Stomach (tissue), 9 donors: Measurements from ENCODE around the gene ALDH1A1. TPM values are rescaled to one million over a fixed set of nuclear protein-coding genes. Genes with fewer than 3 reads are reported as not detected.

Experiments used
- DNase-seq, 2 donors: peaks; one replicate each; pipeline versions ENCODE4 v3.0.0 to v3.0.0-alpha.2; 2013 to 2019
- H3K27ac ChIP-seq, 5 donors: fragments of 200-600 bp in 4 of 5; sonication (generic) in 4 of 5; one replicate each; pipeline ENCODE4 v1.5.1; 2013 to 2019; ENCODE audit warnings: mild to moderate bottlenecking in 1 of 5, moderate library complexity in 1 of 5
- H3K27me3 ChIP-seq, 3 donors: fragments of 200-600 bp; sonication (generic); one replicate each; pipeline ENCODE4 v1.5.1; 2017 to 2019; ENCODE audit warnings: mixed run types in 1 of 3
- H3K36me3 ChIP-seq, 4 donors: fragments of 200-600 bp; sonication (generic); 1 replicate in 3 of 4; 2 replicates in 1 of 4; pipeline ENCODE4 v1.5.1; 2016 to 2019
- H3K4me1 ChIP-seq, 4 donors: fragments of 200-600 bp; sonication (generic); one replicate each; pipeline ENCODE4 v1.5.1; 2016 to 2019
- H3K4me3 ChIP-seq, 4 donors: fragments of 200-600 bp; sonication (generic) in 3 of 4; one replicate each; pipeline ENCODE4 v1.5.1; 2016 to 2019; ENCODE audit warnings: mild to moderate bottlenecking in 1 of 4
- H3K9me3 ChIP-seq, 4 donors: fragments of 200-600 bp; sonication (generic); one replicate each; pipeline ENCODE4 v1.5.1; 2016 to 2019
- EP300 ChIP-seq: sonication (generic); formaldehyde crosslinking; IDR thresholded peaks from one replicate; pipeline ENCODE4 v1.6.1; 2017; ENCODE audit warnings: antibody characterized with exemption
- POLR2A ChIP-seq, 4 donors: fragments of 450-650 bp; IDR thresholded peaks; one replicate each; pipeline ENCODE4 v1.6.1; 2016; ENCODE audit warnings: antibody characterized with exemption in 4 of 4, control low read depth in 2 of 4, mild to moderate bottlenecking in 1 of 4, moderate library complexity in 1 of 4
- POLR2AphosphoS5 ChIP-seq, 3 donors: sonication (generic); formaldehyde crosslinking; IDR thresholded peaks; one replicate each; pipeline ENCODE4 v1.6.1; 2016; ENCODE audit warnings: antibody characterized with exemption in 3 of 3
- WGBS, 5 donors: extraction: QIAGEN DNeasy Blood & Tissue Kit in 3 of 5; methylation state at CpG; one replicate each; pipeline versions ENCODE4 v1.1.5 to v1.1.7; 2013 to 2018; 5-methylcytosine and 5-hydroxymethylcytosine counted together
- intact Hi-C: fragments of 100-400 bp; cut with DNase I; formaldehyde crosslinking; loops from one replicate; pipeline ENCODE4 v1.15.1; 2023; ENCODE audit warnings: low total_unique reads
- polyA plus RNA-seq, 3 donors: library from polyadenylated mRNA; stranded (reverse); fragments of 200-250 nt; gene quantifications; one replicate each; pipeline ENCODE4 v1.2.3, GENCODE V29; 2013
- total RNA-seq, 5 donors: library from RNA; depleted of rRNA; stranded (reverse); fragments of >200 nt; gene quantifications; one replicate each; pipeline versions ENCODE4 v1.1.0 to v1.2.3, GENCODE V29; 2014 to 2016
- TF ChIP-seq, protein P1 (sequence below), 7 experiments: fragments of 450-650 bp in 4 of 7; fragments of 200-600 bp in 3 of 7; sonication (generic) in 3 of 7; IDR thresholded peaks; one replicate each; pipeline ENCODE4 v1.5.1; 2016 to 2019; ENCODE audit warnings: antibody characterized with exemption in 7 of 7, control low read depth in 2 of 7, mild to moderate bottlenecking in 1 of 7
- donor health status: healthy with polysubstance abuse.
- donor health status: Bipolar disorder and iron deficiency.
- donor health status: healthy.

Gene ALDH1A1
- total and polyA plus RNA-seq, 8 donors, result 92.1 to 423 (median 252) TPM

DNA sequence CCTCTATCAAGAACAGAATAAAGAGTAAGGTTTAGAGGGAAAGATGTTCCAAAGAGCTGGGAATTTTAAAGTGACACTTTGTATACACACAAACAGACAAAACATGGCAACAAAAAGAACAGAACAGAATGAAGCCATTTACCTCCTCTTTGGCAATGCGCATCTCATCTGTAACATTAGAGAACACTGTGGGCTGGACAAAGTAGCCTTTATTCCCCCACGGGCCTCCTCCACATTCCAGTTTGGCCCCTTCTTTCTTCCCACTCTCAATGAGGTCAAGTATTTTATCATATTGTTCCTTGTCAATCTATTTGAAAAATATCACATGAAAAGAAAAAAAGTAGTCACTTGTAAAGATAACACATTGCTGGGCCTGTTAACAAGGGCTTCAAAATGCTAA, 41.0 kb downstream of the ALDH1A1 start:
- WGBS, 5 donors, result 60 to 78% (median 66%) methylated on average over 2 of the region's 2 CpGs
- peak overlapping the region in 2 of 5 donors; percentile 7 to 54 for H3K27ac ChIP-seq

DNA sequence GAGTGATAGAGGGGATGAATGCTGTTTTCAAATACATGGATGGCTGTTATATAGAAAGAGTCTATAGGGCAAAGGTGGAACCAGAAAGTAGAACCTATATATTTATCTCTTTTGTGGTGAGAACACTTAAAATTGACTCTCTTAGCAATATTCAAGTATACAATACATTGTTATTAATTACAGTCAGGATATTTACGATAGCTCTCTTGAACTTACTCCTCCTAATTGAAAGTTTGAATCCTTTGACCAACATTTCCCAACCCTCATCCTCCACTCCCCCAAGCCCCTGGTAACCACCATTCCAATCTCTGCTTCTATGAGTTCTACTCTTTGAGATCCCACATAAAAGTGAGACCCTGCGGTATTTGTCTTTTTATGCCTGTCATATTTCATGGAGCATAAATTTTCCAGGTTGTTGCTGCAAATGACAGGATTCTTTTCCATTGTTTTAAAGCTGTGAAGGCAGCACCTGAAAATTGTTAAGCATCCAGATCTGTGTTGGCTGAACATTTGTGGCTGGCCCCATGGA, 41.5 kb downstream of the ALDH1A1 start:
- H3K4me3 ChIP-seq, result no peak overlapping the region
- 92 to 96% (median 94%) methylated on average over 2 of the region's 2 CpGs for WGBS, 5 donors
- peaks cover 0 to 47% (median 16%) of the 10 kb centered on the region in 4 donors for H3K4me1 ChIP-seq
- H3K27ac ChIP-seq, result peak overlapping the region in 2 of 5 donors; percentile 7 to 43
- no peaks in the 10 kb centered on the region for H3K27me3 ChIP-seq
- no peaks in the 10 kb centered on the region for H3K9me3 ChIP-seq
- TF ChIP-seq EP300, result no peak
- no peak for TF ChIP-seq POLR2AphosphoS5 (IDR thresholded peaks at IDR 0.05)
- TF ChIP-seq POLR2A (IDR thresholded peaks at IDR 0.05), result no peak
- TF ChIP-seq, protein P1, sequence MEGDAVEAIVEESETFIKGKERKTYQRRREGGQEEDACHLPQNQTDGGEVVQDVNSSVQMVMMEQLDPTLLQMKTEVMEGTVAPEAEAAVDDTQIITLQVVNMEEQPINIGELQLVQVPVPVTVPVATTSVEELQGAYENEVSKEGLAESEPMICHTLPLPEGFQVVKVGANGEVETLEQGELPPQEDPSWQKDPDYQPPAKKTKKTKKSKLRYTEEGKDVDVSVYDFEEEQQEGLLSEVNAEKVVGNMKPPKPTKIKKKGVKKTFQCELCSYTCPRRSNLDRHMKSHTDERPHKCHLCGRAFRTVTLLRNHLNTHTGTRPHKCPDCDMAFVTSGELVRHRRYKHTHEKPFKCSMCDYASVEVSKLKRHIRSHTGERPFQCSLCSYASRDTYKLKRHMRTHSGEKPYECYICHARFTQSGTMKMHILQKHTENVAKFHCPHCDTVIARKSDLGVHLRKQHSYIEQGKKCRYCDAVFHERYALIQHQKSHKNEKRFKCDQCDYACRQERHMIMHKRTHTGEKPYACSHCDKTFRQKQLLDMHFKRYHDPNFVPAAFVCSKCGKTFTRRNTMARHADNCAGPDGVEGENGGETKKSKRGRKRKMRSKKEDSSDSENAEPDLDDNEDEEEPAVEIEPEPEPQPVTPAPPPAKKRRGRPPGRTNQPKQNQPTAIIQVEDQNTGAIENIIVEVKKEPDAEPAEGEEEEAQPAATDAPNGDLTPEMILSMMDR (IDR thresholded peaks at IDR 0.05), result no peak
- intact Hi-C loops, result no loop called here
- peaks cover 7 to 23% (median 19%) of the 10 kb centered on the region in 4 donors for H3K36me3 ChIP-seq
- no peak for DNase-seq

More for the DNA sequence above, 41.0 kb downstream of the ALDH1A1 start:
- H3K4me1 ChIP-seq, result peaks cover 0 to 47% (median 15%) of the 10 kb centered on the region in 4 donors
- peaks cover 12 to 28% (median 24%) of the 10 kb centered on the region in 4 donors for H3K36me3 ChIP-seq
- no peaks in the 10 kb centered on the region for H3K27me3 ChIP-seq
- H3K9me3 ChIP-seq, result no peaks in the 10 kb centered on the region
- DNase-seq, result no peak
- TF ChIP-seq POLR2A (IDR thresholded peaks at IDR 0.05), result no peak
- no peak for TF ChIP-seq EP300
- TF ChIP-seq POLR2AphosphoS5 (IDR thresholded peaks at IDR 0.05), result no peak
- TF ChIP-seq, protein P1 (IDR thresholded peaks at IDR 0.05), result no peak
- no peak overlapping the region for H3K4me3 ChIP-seq
- intact Hi-C loops, result no loop called here

DNA sequence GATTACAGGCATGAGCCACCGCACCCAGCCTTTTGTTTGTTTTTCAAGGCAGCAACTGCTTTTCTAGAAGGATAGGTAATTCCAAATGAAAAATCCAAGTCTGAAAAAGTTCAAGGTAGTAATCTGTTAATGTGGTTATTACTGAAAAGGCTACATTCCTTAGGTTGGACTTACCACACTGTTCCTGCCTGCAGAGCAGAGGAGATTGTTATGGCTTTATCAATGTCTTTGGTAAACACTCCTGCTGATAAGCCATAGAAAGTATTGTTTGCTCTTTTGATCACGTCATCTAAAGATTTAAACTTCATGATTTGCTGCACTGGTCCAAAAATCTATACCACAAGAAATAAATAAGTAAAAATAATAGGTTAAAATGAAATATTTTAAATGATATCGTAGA, 43.4 kb downstream of the ALDH1A1 start:
- Histone ChIP-seq H3K9me3 (no peaks in the 10 kb centered on the region), H3K27ac (peak overlapping the region; percentile 20 to 70 (median 32)), H3K27me3 (no peaks in the 10 kb centered on the region), H3K4me3 (no peak overlapping the region), H3K4me1 (peaks cover 0 to 51% (median 19%) of the 10 kb centered on the region in 4 donors), H3K36me3 (peaks cover 0 to 24% (median 13%) of the 10 kb centered on the region in 4 donors)
- 35 to 66% (median 43%) methylated on average over 3 of the region's 3 CpGs for WGBS, 5 donors
- intact Hi-C loops, result no loop called here
- peak in 2 of 3 donors; percentile 80 to 83 for TF ChIP-seq POLR2AphosphoS5 (IDR thresholded peaks at IDR 0.05)
- TF ChIP-seq EP300, result no peak
- TF ChIP-seq, protein P1 (IDR thresholded peaks at IDR 0.05), result no peak
- DNase-seq, result peak in 1 of 2 donors; percentile 41

DNA sequence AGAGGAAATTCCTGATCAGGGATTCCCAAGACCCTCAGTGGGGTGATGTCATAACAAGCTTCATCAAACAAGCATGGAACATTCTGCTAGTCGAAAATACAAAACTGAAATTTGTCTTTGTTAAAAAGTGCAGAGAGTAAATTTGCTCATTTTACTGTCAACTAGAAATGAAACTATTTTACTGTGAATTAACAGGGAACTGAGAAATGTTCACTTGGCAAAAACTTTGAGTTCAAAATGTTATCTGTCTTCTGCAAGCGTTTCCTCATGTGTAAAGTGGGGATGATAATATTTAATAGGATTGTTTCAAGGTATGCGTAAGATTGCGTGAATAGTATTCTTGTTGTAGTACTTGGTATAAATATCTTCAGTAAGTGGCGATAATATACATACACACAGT, 45.4 kb downstream of the ALDH1A1 start:
- Histone ChIP-seq H3K9me3 (no peaks in the 10 kb centered on the region), H3K36me3 (peaks cover 0 to 22% (median 14%) of the 10 kb centered on the region in 4 donors), H3K4me1 (peaks cover 0 to 39% (median 18%) of the 10 kb centered on the region in 4 donors), H3K27me3 (no peaks in the 10 kb centered on the region), H3K27ac (peak overlapping the region in 3 of 5 donors; percentile 5 to 36 (median 17)), H3K4me3 (no peak overlapping the region)
- WGBS, 5 donors, result 28 to 60% (median 48%) methylated on average over 5 of the region's 5 CpGs
- TF ChIP-seq, protein P1 (IDR thresholded peaks at IDR 0.05), result no peak
- TF ChIP-seq POLR2AphosphoS5 (IDR thresholded peaks at IDR 0.05), result no peak
- TF ChIP-seq POLR2A (IDR thresholded peaks at IDR 0.05), result no peak
- DNase-seq, result peak in 1 of 2 donors; percentile 17
- intact Hi-C loops, result no loop called here
